Thoracic aorta (tissue), 2 donors: ENCODE data around the gene STMN3. TPM values are rescaled to one million over a fixed set of nuclear protein-coding genes. Genes with fewer than 3 reads are reported as not detected.

Source experiments
- ATAC-seq: fragments of 150-250 bp; one replicate; pipeline ENCODE4 v1.8.0; 2017; ENCODE audit warnings: low read depth; ENCODE audit not compliant: insufficient number of reproducible peaks, low FRiP score
- DNase-seq: peaks from one replicate; pipeline ENCODE4 v3.0.0-alpha.2; 2020; ENCODE audit warnings: low spot score
- H3K27ac ChIP-seq, 2 donors: fragments of 200-600 bp; sonication (generic); 1 replicate in 1 of 2; 2 replicates in 1 of 2; pipeline ENCODE4 v1.5.1; 2016; ENCODE audit warnings: mild to moderate bottlenecking in 2 of 2, moderate library complexity in 2 of 2
- H3K27me3 ChIP-seq: fragments of 200-600 bp; sonication (generic); replicated peaks from 2 replicates; pipeline ENCODE4 v1.6.0; 2016; ENCODE audit warnings: mild to moderate bottlenecking; ENCODE audit not compliant: insufficient read depth
- H3K36me3 ChIP-seq: fragments of 200-600 bp; sonication (generic); one replicate; pipeline ENCODE4 v1.5.1; 2016
- H3K4me1 ChIP-seq, 2 donors: fragments of 200-600 bp; sonication (generic); 1 replicate in 1 of 2; 2 replicates in 1 of 2; pipeline versions ENCODE4 v1.5.1 to v1.6.0; 2016; ENCODE audit warnings: low read depth in 2 of 2, mild to moderate bottlenecking in 1 of 2; ENCODE audit not compliant: control insufficient read depth in 1 of 2
- H3K4me3 ChIP-seq: fragments of 200-600 bp; sonication (generic); 2 replicates; pipeline ENCODE4 v1.5.1; 2016; ENCODE audit warnings: mild to moderate bottlenecking
- H3K9me3 ChIP-seq: fragments of 200-600 bp; sonication (generic); 2 replicates; pipeline ENCODE4 v1.5.1; 2016
- total RNA-seq, 2 donors: library from RNA; depleted of rRNA; stranded (reverse); fragments of >200 nt; gene quantifications; one replicate each; pipeline versions ENCODE4 v1.1.0 to v1.2.3, GENCODE V29; 2016
- TF ChIP-seq, protein P1 (sequence below): fragments of 200-600 bp; sonication (generic); IDR thresholded peaks from one replicate; pipeline ENCODE4 v1.5.1; 2019; ENCODE audit warnings: antibody characterized with exemption

STMN3 gene
- total RNA-seq, 2 donors from 2014 or later, result 14.4 to 17.8 TPM

GRCh38 chr20:63590218-63591146, 62.7 kb downstream of the STMN3 start:
- H3K9me3 ChIP-seq, result no peaks in the 10 kb centered on the region
- peaks cover 33% of the 10 kb centered on the region for H3K36me3 ChIP-seq
- H3K27ac ChIP-seq, result no peak overlapping the region
- H3K4me1 ChIP-seq, result peaks cover 0 to 5% of the 10 kb centered on the region in 2 donors
- H3K27me3 ChIP-seq, result no peaks in the 10 kb centered on the region
- TF ChIP-seq, protein P1, sequence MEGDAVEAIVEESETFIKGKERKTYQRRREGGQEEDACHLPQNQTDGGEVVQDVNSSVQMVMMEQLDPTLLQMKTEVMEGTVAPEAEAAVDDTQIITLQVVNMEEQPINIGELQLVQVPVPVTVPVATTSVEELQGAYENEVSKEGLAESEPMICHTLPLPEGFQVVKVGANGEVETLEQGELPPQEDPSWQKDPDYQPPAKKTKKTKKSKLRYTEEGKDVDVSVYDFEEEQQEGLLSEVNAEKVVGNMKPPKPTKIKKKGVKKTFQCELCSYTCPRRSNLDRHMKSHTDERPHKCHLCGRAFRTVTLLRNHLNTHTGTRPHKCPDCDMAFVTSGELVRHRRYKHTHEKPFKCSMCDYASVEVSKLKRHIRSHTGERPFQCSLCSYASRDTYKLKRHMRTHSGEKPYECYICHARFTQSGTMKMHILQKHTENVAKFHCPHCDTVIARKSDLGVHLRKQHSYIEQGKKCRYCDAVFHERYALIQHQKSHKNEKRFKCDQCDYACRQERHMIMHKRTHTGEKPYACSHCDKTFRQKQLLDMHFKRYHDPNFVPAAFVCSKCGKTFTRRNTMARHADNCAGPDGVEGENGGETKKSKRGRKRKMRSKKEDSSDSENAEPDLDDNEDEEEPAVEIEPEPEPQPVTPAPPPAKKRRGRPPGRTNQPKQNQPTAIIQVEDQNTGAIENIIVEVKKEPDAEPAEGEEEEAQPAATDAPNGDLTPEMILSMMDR, result no peak
- DNase-seq (no peak), ATAC-seq (no peak)
- H3K4me3 ChIP-seq, result no peak overlapping the region

Other genes with a start within 250 kb of the STMN3 start
- not detected for gene KCNQ2, start 180.8 kb downstream of the STMN3 start, total RNA-seq
- gene EEF1A2, start 154.3 kb downstream of the STMN3 start, total RNA-seq, result 1 to 10 TPM in 1 of 2 donors, not detected in 1; 2.4 TPM
- 100 to 1,000 TPM; 105 to 197 TPM for gene PPDPF, start 132.7 kb downstream of the STMN3 start, total RNA-seq
- gene PTK6, start 116.0 kb downstream of the STMN3 start, total RNA-seq, result under 1 TPM in 1 of 2 donors, not detected in 1; 0.56 TPM
- not detected for gene SRMS, start 105.7 kb downstream of the STMN3 start, total RNA-seq
- gene FNDC11, start 99.3 kb downstream of the STMN3 start, total RNA-seq, result under 1 TPM in 1 of 2 donors, not detected in 1; 0.54 TPM
- gene HELZ2, start 79.2 kb downstream of the STMN3 start, total RNA-seq, result 10 to 100 TPM; 45.2 to 50.3 TPM
- 10 to 100 TPM; 10.0 to 14.7 TPM for gene GMEB2, start 26.3 kb downstream of the STMN3 start, total RNA-seq
- 100 to 1,000 TPM in 1 of 2 donors, 10 to 100 TPM in 1; 37.8 to 114 TPM for gene RTEL1, start 4.9 kb upstream of the STMN3 start, total RNA-seq
- 10 to 100 TPM; 32.9 to 98.9 TPM for gene TNFRSF6B, start 43.2 kb upstream of the STMN3 start, total RNA-seq
- 10 to 100 TPM; 56.4 to 57.8 TPM for gene ARFRP1, start 54.6 kb upstream of the STMN3 start, total RNA-seq
- gene ZGPAT, start 54.6 kb upstream of the STMN3 start, total RNA-seq, result 10 to 100 TPM; 32.6 to 41.1 TPM
- gene LIME1, start 83.2 kb upstream of the STMN3 start, total RNA-seq, result 10 to 100 TPM; 15.6 to 26.5 TPM
- 100 to 1,000 TPM in 1 of 2 donors, 10 to 100 TPM in 1; 36.2 to 103 TPM for gene SLC2A4RG, start 86.4 kb upstream of the STMN3 start, total RNA-seq
- gene ZBTB46, start 177.8 kb upstream of the STMN3 start, total RNA-seq, result 1 to 10 TPM; 9.3 to 9.9 TPM
- not detected for gene ABHD16B, start 208.1 kb upstream of the STMN3 start, total RNA-seq
- gene TPD52L2, start 211.8 kb upstream of the STMN3 start, total RNA-seq, result 100 to 1,000 TPM; 106 to 159 TPM
- gene DNAJC5, start 241.7 kb upstream of the STMN3 start, total RNA-seq, result 10 to 100 TPM; 48.5 to 61.2 TPM